Spleen (tissue), 11 donors: Measurements from ENCODE around the gene WFDC1. TPM values are rescaled to one million over a fixed set of nuclear protein-coding genes. Genes with fewer than 3 reads are reported as not detected.

ENCODE experiments used
- DNase-seq: peaks from one replicate; pipeline ENCODE4 v3.0.0-alpha.2; 2020
- H3K27ac ChIP-seq, 8 donors: fragments of 200-600 bp; sonication (generic) in 7 of 8; 1 replicate in 4 of 8; 2 replicates in 4 of 8; pipeline versions ENCODE4 v1.5.0 to v1.8.0; 2016 to 2021; ENCODE audit warnings: inconsistent platforms in 4 of 8, mild to moderate bottlenecking in 4 of 8, moderate library complexity in 1 of 8
- H3K27me3 ChIP-seq, 7 donors: fragments of 200-600 bp; sonication (generic) in 6 of 7; replicated peaks in 1 of 7; 1 replicate in 4 of 7; 2 replicates in 3 of 7; pipeline versions ENCODE4 v1.5.0 to v1.8.0; 2016 to 2021; ENCODE audit warnings: inconsistent platforms in 3 of 7, mild to moderate bottlenecking in 1 of 7
- H3K36me3 ChIP-seq, 6 donors: fragments of 200-600 bp; sonication (generic) in 5 of 6; 1 replicate in 4 of 6; 2 replicates in 2 of 6; pipeline versions ENCODE4 v1.5.0 to v1.8.0; 2016 to 2021; ENCODE audit warnings: inconsistent platforms in 2 of 6
- H3K4me1 ChIP-seq, 6 donors: fragments of 200-600 bp; sonication (generic) in 5 of 6; 1 replicate in 3 of 6; 2 replicates in 3 of 6; pipeline versions ENCODE4 v1.5.0 to v1.8.0; 2016 to 2021; ENCODE audit warnings: inconsistent platforms in 3 of 6
- H3K4me3 ChIP-seq, 8 donors: fragments of 200-600 bp; sonication (generic) in 7 of 8; 1 replicate in 4 of 8; 2 replicates in 4 of 8; pipeline versions ENCODE4 v1.5.0 to v1.8.0; 2016 to 2021; ENCODE audit warnings: inconsistent platforms in 4 of 8, mild to moderate bottlenecking in 4 of 8, moderate library complexity in 2 of 8
- H3K9me3 ChIP-seq, 8 donors: fragments of 200-600 bp; sonication (generic) in 7 of 8; 1 replicate in 4 of 8; 2 replicates in 4 of 8; pipeline versions ENCODE4 v1.5.0 to v1.8.0; 2016 to 2021; ENCODE audit warnings: inconsistent platforms in 4 of 8
- POLR2A ChIP-seq, 3 donors: fragments of 450-650 bp; IDR thresholded peaks; one replicate each; pipeline ENCODE4 v1.5.1; 2017; ENCODE audit warnings: antibody characterized with exemption in 3 of 3, mild to moderate bottlenecking in 1 of 3
- POLR2AphosphoS5 ChIP-seq, 3 donors: sonication (generic); formaldehyde crosslinking; IDR thresholded peaks; one replicate each; pipeline ENCODE4 v1.5.1; 2017; ENCODE audit warnings: antibody characterized with exemption in 3 of 3
- WGBS, 5 donors: extraction: QIAGEN DNeasy Blood & Tissue Kit in 3 of 5; methylation state at CpG; one replicate each; pipeline versions ENCODE4 v1.1.5 to v1.1.7; 2013 to 2018; 5-methylcytosine and 5-hydroxymethylcytosine counted together
- intact Hi-C: fragments of 100-400 bp; cut with DNase I; formaldehyde crosslinking; loops from one replicate; pipeline ENCODE4 v1.15.0; 2023; ENCODE audit warnings: low total_unique reads
- polyA plus RNA-seq, 3 donors: library from polyadenylated mRNA; stranded (reverse); fragments of 200-250 nt; gene quantifications; one replicate each; pipeline ENCODE4 v1.2.1, GENCODE V29; 2013
- total RNA-seq, 7 donors: library from RNA; depleted of rRNA in 3 of 7; stranded (reverse); fragments of >200 nt in 3 of 7; fragmentation: NEBNext Ultra II Directional in 4 of 7; extraction: Animal tissue kit (Norgen Biotek cat#: 25700) in 4 of 7; gene quantifications; one replicate each; pipeline versions ENCODE4 v1.1.0 to v1.2.1, GENCODE V29; 2016 to 2021
- TF ChIP-seq, protein P1 (sequence below), 11 experiments: fragments of 200-600 bp in 7 of 11; fragments of 450-650 bp in 4 of 11; sonication (generic) in 4 of 11; IDR thresholded peaks in 8 of 11; conservative IDR thresholded peaks in 3 of 11; 1 replicate in 7 of 11; 2 replicates in 4 of 11; pipeline versions ENCODE4 v1.4.0 to v1.8.0; 2016 to 2021; ENCODE audit warnings: antibody characterized with exemption in 11 of 11, inconsistent platforms in 4 of 11, mild to moderate bottlenecking in 1 of 11
- donor health status: healthy with polysubstance abuse.
- donor health status: DM: no; HTN: no; CAD: no; lungs with moderate emphysema.
- donor health status: DM: no; HTN: no; CAD: no.
- donor health status: Bipolar disorder and iron deficiency.
- donor health status: healthy.
- donor health status: DM: no; HTN: no; CAD: no.
- donor health status: DM: yes; HTN: yes; CAD: no.

WFDC1 gene
- total and polyA plus RNA-seq, 10 donors = 1.6 to 6.6 (median 2.2) TPM

- Histone ChIP-seq H3K27ac (no peak overlapping the region), H3K27me3 (peaks cover 0 to 45% (median 13%) of the 10 kb centered on the region in 7 donors), H3K36me3 (no peaks in the 10 kb centered on the region), H3K4me1 (no peaks in the 10 kb centered on the region), H3K4me3 (no peak overlapping the region), H3K9me3 (peaks cover 0 to 15% (median 14%) of the 10 kb centered on the region in 8 donors)
- intact Hi-C loops = no loop called here
- TF ChIP-seq POLR2AphosphoS5 (IDR thresholded peaks at IDR 0.05) (no peak), POLR2A (IDR thresholded peaks at IDR 0.05) (no peak)
- TF ChIP-seq, protein P1, sequence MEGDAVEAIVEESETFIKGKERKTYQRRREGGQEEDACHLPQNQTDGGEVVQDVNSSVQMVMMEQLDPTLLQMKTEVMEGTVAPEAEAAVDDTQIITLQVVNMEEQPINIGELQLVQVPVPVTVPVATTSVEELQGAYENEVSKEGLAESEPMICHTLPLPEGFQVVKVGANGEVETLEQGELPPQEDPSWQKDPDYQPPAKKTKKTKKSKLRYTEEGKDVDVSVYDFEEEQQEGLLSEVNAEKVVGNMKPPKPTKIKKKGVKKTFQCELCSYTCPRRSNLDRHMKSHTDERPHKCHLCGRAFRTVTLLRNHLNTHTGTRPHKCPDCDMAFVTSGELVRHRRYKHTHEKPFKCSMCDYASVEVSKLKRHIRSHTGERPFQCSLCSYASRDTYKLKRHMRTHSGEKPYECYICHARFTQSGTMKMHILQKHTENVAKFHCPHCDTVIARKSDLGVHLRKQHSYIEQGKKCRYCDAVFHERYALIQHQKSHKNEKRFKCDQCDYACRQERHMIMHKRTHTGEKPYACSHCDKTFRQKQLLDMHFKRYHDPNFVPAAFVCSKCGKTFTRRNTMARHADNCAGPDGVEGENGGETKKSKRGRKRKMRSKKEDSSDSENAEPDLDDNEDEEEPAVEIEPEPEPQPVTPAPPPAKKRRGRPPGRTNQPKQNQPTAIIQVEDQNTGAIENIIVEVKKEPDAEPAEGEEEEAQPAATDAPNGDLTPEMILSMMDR (IDR thresholded peaks at IDR 0.05 in 8 of 11, conservative IDR thresholded peaks at IDR 0.05 in 3 of 11) = no peak
- no peak for DNase-seq
- 64 to 71% (median 69%) methylated on average over 10 of the region's 10 CpGs for WGBS, 5 donors
These were observed 19.2 kb downstream of the WFDC1 start for GRCh38 chr16:84313921-84314320.

- intact Hi-C loops = no loop called here
- H3K27me3 ChIP-seq = peaks cover 0 to 41% (median 13%) of the 10 kb centered on the region in 7 donors
- H3K9me3 ChIP-seq = peaks cover 0 to 15% (median 14%) of the 10 kb centered on the region in 8 donors
- H3K36me3 ChIP-seq = no peaks in the 10 kb centered on the region
- 62 to 72% (median 68%) methylated on average over 6 of the region's 6 CpGs for WGBS, 5 donors
- TF ChIP-seq, protein P1 (IDR thresholded peaks at IDR 0.05 in 8 of 11, conservative IDR thresholded peaks at IDR 0.05 in 3 of 11) = no peak
- no peak for TF ChIP-seq POLR2AphosphoS5 (IDR thresholded peaks at IDR 0.05)
- TF ChIP-seq POLR2A (IDR thresholded peaks at IDR 0.05) = no peak
- H3K4me3 ChIP-seq = no peak overlapping the region
- no peak for DNase-seq
- H3K4me1 ChIP-seq = no peaks in the 10 kb centered on the region
- no peak overlapping the region for H3K27ac ChIP-seq
These were observed 19.7 kb downstream of the WFDC1 start for GRCh38 chr16:84314373-84314772.

GRCh38 chr16:84314814-84315213 is 20.1 kb downstream of the WFDC1 start:
- no peak for DNase-seq
- Histone ChIP-seq H3K27me3 (peaks cover 0 to 41% (median 13%) of the 10 kb centered on the region in 7 donors), H3K4me1 (no peaks in the 10 kb centered on the region), H3K9me3 (peaks cover 0 to 15% (median 14%) of the 10 kb centered on the region in 8 donors), H3K4me3 (no peak overlapping the region), H3K36me3 (no peaks in the 10 kb centered on the region), H3K27ac (no peak overlapping the region)
- TF ChIP-seq, protein P1 (IDR thresholded peaks at IDR 0.05 in 8 of 11, conservative IDR thresholded peaks at IDR 0.05 in 3 of 11) = no peak
- TF ChIP-seq POLR2A (IDR thresholded peaks at IDR 0.05) = no peak
- intact Hi-C loops = no loop called here
- WGBS, 5 donors = 60 to 87% (median 83%) methylated on average over 4 of the region's 4 CpGs

GRCh38 chr16:84315422-84315821 is 20.7 kb downstream of the WFDC1 start:
- Histone ChIP-seq H3K4me3 (no peak overlapping the region), H3K27ac (no peak overlapping the region), H3K4me1 (no peaks in the 10 kb centered on the region), H3K36me3 (no peaks in the 10 kb centered on the region), H3K27me3 (peaks cover 0 to 41% (median 13%) of the 10 kb centered on the region in 7 donors), H3K9me3 (peaks cover 0 to 15% (median 14%) of the 10 kb centered on the region in 8 donors)
- TF ChIP-seq, protein P1 (IDR thresholded peaks at IDR 0.05 in 8 of 11, conservative IDR thresholded peaks at IDR 0.05 in 3 of 11) = no peak
- no peak for TF ChIP-seq POLR2A (IDR thresholded peaks at IDR 0.05)
- TF ChIP-seq POLR2AphosphoS5 (IDR thresholded peaks at IDR 0.05) = no peak
- intact Hi-C loops = no loop called here
- WGBS, 5 donors = 69 to 88% (median 86%) methylated on average over 5 of the region's 5 CpGs
- DNase-seq = no peak
